Right cardiac atrium (tissue), 5 donors: ENCODE measurements around the gene ZNF516. TPM values are rescaled to one million over a fixed set of nuclear protein-coding genes. Genes with fewer than 3 reads are reported as not detected.
A peak's percentile ranks its signal among the peaks of the same experiment; 100 is the strongest.

Source experiments
- ATAC-seq, 2 donors: fragments of 200-7000 bp; cut with Tn5 transposase; one replicate each; pipeline versions ENCODE4 v1.8.0 to v1.9.1; 2020; ENCODE audit warnings: moderate library complexity in 2 of 2, mild to moderate bottlenecking in 1 of 2
- DNase-seq, 3 donors: peaks; one replicate each; pipeline ENCODE4 v3.0.0-alpha.2; 2020
- H3K27ac ChIP-seq: one replicate; pipeline ENCODE4 v1.5.1; 2013; ENCODE audit warnings: mild to moderate bottlenecking, low read length, control low read depth, moderate library complexity
- H3K27me3 ChIP-seq: one replicate; pipeline ENCODE4 v1.6.1; 2013; ENCODE audit not compliant: control insufficient read depth, insufficient read depth
- H3K4me1 ChIP-seq: one replicate; pipeline ENCODE4 v1.6.1; 2013; ENCODE audit warnings: low read length; ENCODE audit not compliant: control insufficient read depth, insufficient read depth
- H3K4me3 ChIP-seq: one replicate; pipeline ENCODE4 v1.5.1; 2013; ENCODE audit warnings: low read length, control low read depth
- H3K9me3 ChIP-seq: one replicate; pipeline ENCODE4 v1.6.1; 2013; ENCODE audit warnings: low read length; ENCODE audit not compliant: control insufficient read depth
- WGBS: extraction: QIAGEN DNeasy Blood & Tissue Kit; methylation state at CpG from one replicate; pipeline ENCODE4 v1.1.7; 2013; 5-methylcytosine and 5-hydroxymethylcytosine counted together
- intact Hi-C, 4 donors: fragments of 100-400 bp; cut with DNase I; formaldehyde crosslinking; loops; one replicate each; pipeline versions ENCODE4 v1.11.0 to v1.14.0; 2022 to 2023
- polyA plus RNA-seq: library from polyadenylated mRNA; stranded (reverse); fragments of 200-250 nt; gene quantifications from one replicate; pipeline ENCODE4 v1.2.3, GENCODE V29; 2013
- total RNA-seq, 4 donors: library from RNA; stranded (reverse); fragmentation: NEBNext Ultra II Directional; extraction: Animal tissue kit (Norgen Biotek cat#: 25700); gene quantifications; one replicate each; pipeline ENCODE4 v1.2.1, GENCODE V29; 2021
- donor health status: healthy with polysubstance abuse.
- donor health status: DM: no; HTN: yes; CAD: no.
- donor health status: DM: no; HTN: no; CAD: no.
- donor health status: DM: no; HTN: yes; CAD: no; lungs with severe emphysema.
- donor health status: DM: yes; HTN: yes; CAD: no.

Gene ZNF516
- total and polyA plus RNA-seq, 5 donors: 4.8 to 16.2 (median 11.2) TPM

- WGBS: 54% methylated on average over 26 of the region's 26 CpGs
- Histone ChIP-seq H3K9me3 (no peaks in the 10 kb centered on the region), H3K4me1 (no peaks in the 10 kb centered on the region), H3K27me3 (no peaks in the 10 kb centered on the region), H3K27ac (peak overlapping the region; percentile 46), H3K4me3 (no peak overlapping the region)
- DNase-seq (peak in 2 of 3 donors; percentile 61 to 64), ATAC-seq (peak; percentile 68 to 80)
- intact Hi-C loops: no loop called here
Observed at GRCh38 chr18:76459687-76460350, 35.2 kb downstream of the ZNF516 start.

- Histone ChIP-seq H3K27me3 (no peaks in the 10 kb centered on the region), H3K4me3 (no peak overlapping the region), H3K9me3 (no peaks in the 10 kb centered on the region), H3K4me1 (no peaks in the 10 kb centered on the region), H3K27ac (peak overlapping the region; percentile 46)
- DNase-seq (peak in 1 of 3 donors; percentile 51), ATAC-seq (peak in 1 of 2 donors; percentile 33)
- intact Hi-C loops: no loop called here
- 72% methylated on average over 17 of the region's 17 CpGs for WGBS
Observed at GRCh38 chr18:76459312-76459686, 35.7 kb downstream of the ZNF516 start.

GRCh38 chr18:76458522-76459311 is 36.3 kb downstream of the ZNF516 start:
- 95% methylated on average over 51 of the region's 51 CpGs for WGBS
- H3K9me3 ChIP-seq: no peaks in the 10 kb centered on the region
- ATAC-seq (peak in 1 of 2 donors; percentile 17), DNase-seq (no peak)
- intact Hi-C loops: no loop called here
- no peaks in the 10 kb centered on the region for H3K4me1 ChIP-seq
- no peak overlapping the region for H3K27ac ChIP-seq
- no peaks in the 10 kb centered on the region for H3K27me3 ChIP-seq
- H3K4me3 ChIP-seq: no peak overlapping the region

- no peak overlapping the region for H3K27ac ChIP-seq
- H3K4me3 ChIP-seq: no peak overlapping the region
- ATAC-seq: no peak
- H3K9me3 ChIP-seq: no peaks in the 10 kb centered on the region
- no peak for DNase-seq
- 88% methylated on average over 9 of the region's 9 CpGs for WGBS
- no peaks in the 10 kb centered on the region for H3K27me3 ChIP-seq
- intact Hi-C loops: no loop called here
- no peaks in the 10 kb centered on the region for H3K4me1 ChIP-seq
Observed at GRCh38 chr18:76457957-76458356, 37.1 kb downstream of the ZNF516 start.

- H3K4me1 ChIP-seq: no peaks in the 10 kb centered on the region
- WGBS: 82% methylated on average over 9 of the region's 9 CpGs
- ATAC-seq (no peak), DNase-seq (no peak)
- intact Hi-C loops: no loop called here
- no peaks in the 10 kb centered on the region for H3K27me3 ChIP-seq
- no peak overlapping the region for H3K27ac ChIP-seq
- H3K9me3 ChIP-seq: no peaks in the 10 kb centered on the region
- no peak overlapping the region for H3K4me3 ChIP-seq
Observed at GRCh38 chr18:76457475-76457874, 37.6 kb downstream of the ZNF516 start.

GRCh38 chr18:76456823-76457222 is 38.2 kb downstream of the ZNF516 start:
- ATAC-seq: no peak
- Histone ChIP-seq H3K4me3 (no peak overlapping the region), H3K27me3 (no peaks in the 10 kb centered on the region), H3K9me3 (no peaks in the 10 kb centered on the region), H3K4me1 (peaks cover 3% of the 10 kb centered on the region), H3K27ac (no peak overlapping the region)
- intact Hi-C loops: no loop called here
- 92% methylated on average over 4 of the region's 4 CpGs for WGBS
- no peak for DNase-seq

- no peaks in the 10 kb centered on the region for H3K27me3 ChIP-seq
- no peaks in the 10 kb centered on the region for H3K9me3 ChIP-seq
- intact Hi-C loops: no loop called here
- 89% methylated on average over 16 of the region's 16 CpGs for WGBS
- H3K27ac ChIP-seq: no peak overlapping the region
- no peak for ATAC-seq
- no peak for DNase-seq
- H3K4me1 ChIP-seq: peaks cover 4% of the 10 kb centered on the region
- H3K4me3 ChIP-seq: no peak overlapping the region
Observed at GRCh38 chr18:76456018-76456750, 38.9 kb downstream of the ZNF516 start.

- Histone ChIP-seq H3K4me1 (peaks cover 4% of the 10 kb centered on the region), H3K4me3 (no peak overlapping the region), H3K27me3 (no peaks in the 10 kb centered on the region), H3K27ac (no peak overlapping the region), H3K9me3 (no peaks in the 10 kb centered on the region)
- DNase-seq (no peak), ATAC-seq (no peak)
- intact Hi-C loops: no loop called here
- 76% methylated on average over 8 of the region's 8 CpGs for WGBS
Observed at GRCh38 chr18:76455003-76455676, 39.9 kb downstream of the ZNF516 start.

- Histone ChIP-seq H3K9me3 (no peaks in the 10 kb centered on the region), H3K4me3 (no peak overlapping the region), H3K27me3 (no peaks in the 10 kb centered on the region), H3K27ac (no peak overlapping the region), H3K4me1 (peaks cover 4% of the 10 kb centered on the region)
- DNase-seq (no peak), ATAC-seq (no peak)
- intact Hi-C loops: loop anchor here in 1 of 4 donors (5.0 kb wide), 1 partner anchor 38 kb away; no protein-coding TSS in a partner anchor
- WGBS: 26% methylated on average over 1 of the region's 1 CpG
Observed at GRCh38 chr18:76454418-76454817, 40.6 kb downstream of the ZNF516 start.

- Histone ChIP-seq H3K9me3 (no peaks in the 10 kb centered on the region), H3K27ac (no peak overlapping the region), H3K4me3 (no peak overlapping the region), H3K4me1 (peaks cover 4% of the 10 kb centered on the region), H3K27me3 (no peaks in the 10 kb centered on the region)
- 95% methylated on average over 5 of the region's 5 CpGs for WGBS
- DNase-seq (no peak), ATAC-seq (no peak)
- intact Hi-C loops: loop anchor here in 1 of 4 donors (5.0 kb wide), 1 partner anchor 38 kb away; no protein-coding TSS in a partner anchor
Observed at GRCh38 chr18:76453932-76454331, 41.1 kb downstream of the ZNF516 start.
